ENCODE data around the gene OGDH. TPM values are rescaled to one million over a fixed set of nuclear protein-coding genes. Genes with fewer than 3 reads are reported as not detected.

Gene OGDH
- total and polyA plus RNA-seq, 4 donors: 27.0 to 95.3 (median 56.6) TPM

DNA sequence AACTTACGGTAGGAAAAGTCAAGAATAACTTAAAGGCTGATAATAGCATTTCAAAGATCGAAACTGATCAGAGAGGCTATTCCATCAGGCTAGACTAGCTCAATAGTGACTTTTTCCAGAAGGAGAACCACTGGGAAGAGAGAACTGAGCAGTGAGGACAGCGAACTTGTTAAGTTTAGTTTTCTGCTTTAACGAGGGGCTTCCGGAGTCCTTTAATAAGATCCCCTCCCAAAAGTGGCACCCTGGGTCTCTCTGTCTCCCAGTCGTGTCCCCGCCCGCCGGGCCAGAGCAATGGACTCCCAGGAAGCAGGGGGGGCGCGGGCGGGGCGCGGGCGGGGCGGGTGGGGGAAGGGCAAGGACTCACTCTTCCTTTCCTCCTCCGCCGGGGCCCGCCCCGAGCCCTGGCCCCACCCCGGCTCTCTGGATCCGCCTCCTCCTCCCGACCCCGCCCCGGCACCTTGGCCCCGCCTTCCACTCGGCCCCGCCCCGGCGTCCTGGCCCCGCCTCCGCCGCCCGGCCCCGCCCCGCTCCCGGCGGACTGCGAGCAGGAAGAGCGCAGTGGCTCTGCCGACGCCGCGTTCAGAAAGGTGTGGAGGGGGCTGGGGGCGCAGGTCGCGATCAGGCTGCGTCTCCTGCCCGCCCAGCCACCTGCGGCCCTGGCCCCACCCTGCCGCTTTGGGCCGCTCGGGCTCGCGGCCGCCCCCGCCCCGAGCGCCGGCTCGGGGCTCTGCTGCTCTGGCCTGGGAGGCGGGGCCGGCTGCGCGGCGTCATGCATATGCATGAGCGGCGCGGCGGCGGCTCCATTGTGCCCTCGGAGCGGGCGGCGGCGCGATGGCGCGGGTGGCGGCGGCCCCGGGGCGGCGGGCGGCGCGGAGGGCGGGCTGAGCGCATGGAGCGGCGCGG is 141.9 kb downstream of the OGDH start, which contains the start of gene ZMIZ2:
Gene ZMIZ2, plus strand, starts transcription at position 803 of the 903 bp plus-strand sequence. CDS start 7,403 bp downstream, outside the sequence.
- H3K36me3 ChIP-seq (ENCODE audit: control insufficient read depth in 1 of 2, insufficient read depth in 2 of 2, low read length in 1 of 2): no peaks in the 10 kb centered on the region
- ATAC-seq (ENCODE audit: low FRiP score) (peak; percentile 98), DNase-seq (peak; percentile 95 to 97)
- no peaks in the 10 kb centered on the region for H3K4me1 ChIP-seq (ENCODE audit: control insufficient read depth in 1 of 2, insufficient read depth in 2 of 2, low read length in 2 of 2)
- peak within 1 kb of the TSS; percentile 92 to 98 for H3K27ac ChIP-seq (ENCODE audit: low read depth in 1 of 2, low read length in 2 of 2)
- 1% methylated on average over 51 to 92 of the region's 92 CpGs for WGBS, 2 donors
- no peaks in the 10 kb centered on the region for H3K9me3 ChIP-seq (ENCODE audit: control insufficient read depth, low read length)
- H3K27me3 ChIP-seq (ENCODE audit: control insufficient read depth in 1 of 2, insufficient read depth in 2 of 2, low read length in 1 of 2): no peaks in the 10 kb centered on the region
- peak within 1 kb of the TSS; percentile 90 to 97 for H3K4me3 ChIP-seq (ENCODE audit: low read length in 2 of 2)
- intact Hi-C loops (cut with DNase I): loop anchor here in 1 of 2 donors (2.0 to 10.0 kb wide), 4 partner anchors 49 to 141 kb away; partner anchors contain the start of genes H2AZ2, OGDH and PPIA

DNA sequence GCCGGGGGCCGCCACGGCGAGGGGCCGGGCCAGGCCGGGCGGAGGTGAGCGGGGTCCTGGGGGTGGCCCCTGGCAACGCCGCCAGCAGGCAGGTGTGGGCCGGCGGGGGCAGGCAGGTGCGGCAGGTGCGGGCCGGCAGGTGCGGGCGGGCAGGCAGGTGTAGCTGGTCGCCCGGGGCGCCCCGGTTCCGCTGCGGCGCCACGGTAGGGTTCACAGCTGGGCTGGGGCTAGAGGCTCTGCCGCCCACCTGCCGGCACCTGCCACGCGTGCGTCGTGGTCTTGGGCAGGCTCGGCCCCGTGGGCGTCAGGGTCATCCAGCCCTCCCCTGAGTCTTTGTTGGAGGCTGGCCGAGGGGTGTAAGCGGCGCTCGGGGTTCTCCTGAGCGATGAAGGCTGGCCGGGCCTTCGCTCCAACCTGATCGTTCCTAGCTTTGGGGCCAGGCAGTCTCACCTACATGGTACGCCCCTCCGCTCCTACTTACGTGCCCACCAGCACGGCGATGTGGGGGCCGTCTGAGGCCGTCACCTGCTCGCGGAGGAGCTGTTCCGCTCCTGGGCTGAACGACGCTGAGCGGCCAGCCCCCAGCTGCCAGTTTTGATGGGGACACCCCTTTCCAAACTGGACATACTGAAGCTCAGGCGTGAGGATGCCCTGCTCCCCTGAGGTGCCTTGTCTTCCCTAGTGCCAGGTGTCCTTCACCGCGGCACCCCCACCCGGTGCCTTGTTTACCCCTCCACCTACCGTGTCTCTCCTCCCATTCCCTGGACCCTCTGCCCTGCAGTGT is 142.7 kb downstream of the OGDH start:
- Histone ChIP-seq H3K9me3 (ENCODE audit: control insufficient read depth, low read length) (no peaks in the 10 kb centered on the region), H3K36me3 (ENCODE audit: control insufficient read depth in 1 of 2, insufficient read depth in 2 of 2, low read length in 1 of 2) (no peaks in the 10 kb centered on the region), H3K4me1 (ENCODE audit: control insufficient read depth in 1 of 2, insufficient read depth in 2 of 2, low read length in 2 of 2) (no peaks in the 10 kb centered on the region), H3K27ac (ENCODE audit: low read depth in 1 of 2, low read length in 2 of 2) (peak overlapping the region in 1 of 2 donors; percentile 36), H3K4me3 (ENCODE audit: low read length in 2 of 2) (peak overlapping the region; percentile 90 to 97), H3K27me3 (ENCODE audit: control insufficient read depth in 1 of 2, insufficient read depth in 2 of 2, low read length in 1 of 2) (no peaks in the 10 kb centered on the region)
- intact Hi-C loops (cut with DNase I): loop anchor here in 1 of 2 donors (2.0 to 10.0 kb wide), 4 partner anchors 48 to 142 kb away; partner anchors contain the start of genes H2AZ2, OGDH and PPIA
- 1% methylated on average over 34 to 60 of the region's 60 CpGs for WGBS, 2 donors
- peak in 1 of 2 donors; percentile 74 for DNase-seq
- ATAC-seq (ENCODE audit: low FRiP score): no peak

DNA sequence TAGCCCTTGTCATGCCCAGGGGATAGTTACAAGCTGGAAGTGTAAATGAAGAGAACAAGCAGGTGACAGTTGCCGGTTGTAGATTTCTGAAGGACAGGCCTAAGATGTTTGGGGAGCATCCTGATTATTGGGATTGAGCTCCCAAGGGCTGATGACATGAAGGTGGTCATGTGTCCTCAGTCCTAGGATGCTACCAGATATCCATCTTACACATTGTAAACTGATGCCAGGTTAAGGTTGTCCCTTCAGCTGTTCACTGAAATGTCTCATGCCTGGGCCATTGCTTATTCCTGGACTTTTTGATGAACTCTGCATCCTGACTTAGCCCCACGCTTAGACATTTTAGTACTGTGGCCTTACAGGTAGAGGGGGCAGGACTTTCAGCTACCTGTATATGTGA is 143.6 kb downstream of the OGDH start:
- Histone ChIP-seq H3K9me3 (ENCODE audit: control insufficient read depth, low read length) (no peaks in the 10 kb centered on the region), H3K36me3 (ENCODE audit: control insufficient read depth in 1 of 2, insufficient read depth in 2 of 2, low read length in 1 of 2) (no peaks in the 10 kb centered on the region), H3K4me1 (ENCODE audit: control insufficient read depth in 1 of 2, insufficient read depth in 2 of 2, low read length in 2 of 2) (no peaks in the 10 kb centered on the region), H3K4me3 (ENCODE audit: low read length in 2 of 2) (no peak overlapping the region), H3K27ac (ENCODE audit: low read depth in 1 of 2, low read length in 2 of 2) (no peak overlapping the region), H3K27me3 (ENCODE audit: control insufficient read depth in 1 of 2, insufficient read depth in 2 of 2, low read length in 1 of 2) (no peaks in the 10 kb centered on the region)
- WGBS, 2 donors: 81 to 93% methylated on average over 2 of the region's 2 CpGs
- intact Hi-C loops (cut with DNase I): loop anchor here (2.0 to 10.0 kb wide), 5 partner anchors 47 to 143 kb away; partner anchors contain the start of genes PPIA (in 2 of the 2), H2AZ2 (in 1 of the 2) and OGDH (in 1 of the 2)
- no peak for ATAC-seq (ENCODE audit: low FRiP score)
- no peak for DNase-seq

GRCh38 chr7:44750424-44750823 is 144.0 kb downstream of the OGDH start:
- H3K36me3 ChIP-seq (ENCODE audit: control insufficient read depth in 1 of 2, insufficient read depth in 2 of 2, low read length in 1 of 2): no peaks in the 10 kb centered on the region
- no peak overlapping the region for H3K4me3 ChIP-seq (ENCODE audit: low read length in 2 of 2)
- H3K4me1 ChIP-seq (ENCODE audit: control insufficient read depth in 1 of 2, insufficient read depth in 2 of 2, low read length in 2 of 2): no peaks in the 10 kb centered on the region
- ATAC-seq (ENCODE audit: low FRiP score) (no peak), DNase-seq (no peak)
- WGBS, 2 donors: 92 to 95% methylated on average over 3 of the region's 3 CpGs
- H3K27ac ChIP-seq (ENCODE audit: low read depth in 1 of 2, low read length in 2 of 2): no peak overlapping the region
- H3K9me3 ChIP-seq (ENCODE audit: control insufficient read depth, low read length): no peaks in the 10 kb centered on the region
- no peaks in the 10 kb centered on the region for H3K27me3 ChIP-seq (ENCODE audit: control insufficient read depth in 1 of 2, insufficient read depth in 2 of 2, low read length in 1 of 2)
- intact Hi-C loops (cut with DNase I): loop anchor here in 1 of 2 donors (5.0 kb wide), 1 partner anchor 47 kb away; the partner anchor contains the start of gene PPIA

DNA sequence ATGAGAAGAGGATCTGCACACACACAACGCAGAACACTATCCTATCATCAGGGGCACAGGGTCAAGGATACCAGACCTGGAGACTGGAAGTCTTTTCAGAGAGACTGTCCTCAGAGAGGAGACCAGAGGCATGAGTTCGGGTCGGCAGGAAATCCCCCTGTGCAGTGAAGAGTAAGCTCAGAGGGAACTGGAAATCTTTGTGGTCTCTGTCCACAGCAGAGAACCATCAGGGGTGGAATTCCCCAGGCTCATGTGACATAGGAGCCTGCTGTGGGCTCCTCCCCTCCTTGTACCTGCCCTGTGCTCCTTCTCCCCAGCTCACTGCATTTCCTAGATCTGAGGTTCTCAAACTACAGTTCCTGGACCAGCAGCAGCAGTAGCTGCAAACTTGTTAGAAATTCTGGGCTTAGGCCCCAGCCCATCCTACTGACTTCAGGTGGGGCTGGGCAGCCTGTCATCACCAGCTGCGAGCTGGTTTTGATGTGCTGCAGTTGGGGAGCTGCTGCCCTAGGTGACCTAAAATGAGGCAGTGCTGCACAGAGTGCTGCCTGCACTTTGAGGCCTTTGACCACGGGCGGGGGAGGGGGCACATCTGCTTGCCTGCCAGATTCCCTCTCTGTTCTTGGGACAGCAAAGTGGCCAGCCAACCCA is 144.6 kb downstream of the OGDH start:
- Histone ChIP-seq H3K4me1 (ENCODE audit: control insufficient read depth in 1 of 2, insufficient read depth in 2 of 2, low read length in 2 of 2) (no peaks in the 10 kb centered on the region), H3K4me3 (ENCODE audit: low read length in 2 of 2) (no peak overlapping the region), H3K36me3 (ENCODE audit: control insufficient read depth in 1 of 2, insufficient read depth in 2 of 2, low read length in 1 of 2) (no peaks in the 10 kb centered on the region), H3K27ac (ENCODE audit: low read depth in 1 of 2, low read length in 2 of 2) (no peak overlapping the region), H3K9me3 (ENCODE audit: control insufficient read depth, low read length) (no peaks in the 10 kb centered on the region), H3K27me3 (ENCODE audit: control insufficient read depth in 1 of 2, insufficient read depth in 2 of 2, low read length in 1 of 2) (no peaks in the 10 kb centered on the region)
- 61 to 66% methylated on average over 6 of the region's 6 CpGs for WGBS, 2 donors
- intact Hi-C loops (cut with DNase I): loop anchor here in 1 of 2 donors (5.0 kb wide), 1 partner anchor 46 kb away; the partner anchor contains the start of gene PPIA
- DNase-seq (no peak), ATAC-seq (ENCODE audit: low FRiP score) (no peak)

DNA sequence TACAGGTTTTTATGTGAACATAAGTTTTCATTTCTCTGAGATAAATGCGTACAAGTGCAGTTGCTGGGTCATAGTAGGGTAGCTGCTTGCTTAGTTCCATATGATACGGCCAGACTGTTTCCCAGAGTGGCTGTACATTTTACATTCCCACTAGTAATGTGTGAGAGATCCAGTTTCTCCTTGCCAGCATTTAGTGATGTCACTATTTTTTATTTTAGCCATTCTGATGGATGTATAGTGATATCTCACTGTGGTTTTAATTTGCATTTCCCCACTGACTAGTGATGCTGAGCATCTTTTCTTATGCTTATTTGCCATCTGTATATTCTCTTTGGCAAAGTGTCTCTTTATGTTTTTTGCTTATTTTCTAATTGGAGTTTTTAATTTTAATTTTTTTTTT is 146.4 kb downstream of the OGDH start:
- intact Hi-C loops (cut with DNase I): loop anchor here in 1 of 2 donors (5.0 kb wide), 1 partner anchor 44 kb away; the partner anchor contains the start of gene PPIA
- 97 to 98% methylated on average over 2 of the region's 2 CpGs for WGBS, 2 donors

DNA sequence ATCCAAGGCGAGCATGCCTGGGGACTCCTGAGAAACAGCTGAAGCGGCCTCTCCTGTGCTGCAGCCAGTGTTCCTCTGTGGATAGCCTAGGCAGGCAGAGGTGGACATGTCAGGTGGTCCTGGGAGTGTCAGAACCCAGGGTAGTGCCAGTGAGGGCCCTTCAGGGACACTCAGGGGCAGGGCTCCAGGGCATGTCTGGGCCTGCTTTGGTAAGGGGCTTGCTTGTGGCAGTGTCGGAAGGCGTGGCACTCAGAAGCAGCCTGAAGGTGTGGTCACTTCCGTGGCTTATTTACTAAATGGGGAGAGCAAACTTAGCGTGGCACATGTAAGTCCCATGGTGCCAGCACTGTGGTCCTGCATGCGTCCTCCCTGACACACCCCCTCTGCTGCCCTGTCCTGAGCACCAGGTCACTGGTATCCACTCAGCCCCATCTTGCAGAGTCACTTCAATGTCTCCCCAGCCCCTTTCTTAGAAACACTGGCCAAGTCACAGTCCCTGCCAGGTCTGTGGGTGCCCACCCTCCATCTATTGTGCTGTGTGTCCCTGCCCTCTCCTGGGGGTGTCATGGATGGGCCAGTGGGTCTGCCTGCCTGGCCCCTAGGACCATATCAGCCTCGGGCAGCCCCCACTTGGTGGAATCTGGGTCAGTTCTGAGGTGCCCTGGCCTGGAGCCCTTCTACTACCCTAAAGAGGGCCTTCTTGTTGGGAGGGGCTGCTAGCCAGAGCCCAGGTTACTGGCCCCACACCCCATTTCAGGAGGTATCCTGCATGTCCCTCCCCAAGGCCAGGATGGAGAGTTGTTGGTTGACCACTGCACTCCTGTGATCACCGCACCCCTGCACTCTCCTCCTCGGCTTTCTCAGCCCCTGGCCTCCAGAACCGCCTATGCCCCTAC is 148.6 kb downstream of the OGDH start:
- Histone ChIP-seq H3K9me3 (ENCODE audit: control insufficient read depth, low read length) (no peaks in the 10 kb centered on the region), H3K27me3 (ENCODE audit: control insufficient read depth in 1 of 2, insufficient read depth in 2 of 2, low read length in 1 of 2) (no peaks in the 10 kb centered on the region), H3K4me3 (ENCODE audit: low read length in 2 of 2) (no peak overlapping the region), H3K36me3 (ENCODE audit: control insufficient read depth in 1 of 2, insufficient read depth in 2 of 2, low read length in 1 of 2) (no peaks in the 10 kb centered on the region), H3K27ac (ENCODE audit: low read depth in 1 of 2, low read length in 2 of 2) (no peak overlapping the region), H3K4me1 (ENCODE audit: control insufficient read depth in 1 of 2, insufficient read depth in 2 of 2, low read length in 2 of 2) (no peaks in the 10 kb centered on the region)
- 93 to 94% methylated on average over 11 of the region's 11 CpGs for WGBS, 2 donors
- ATAC-seq (ENCODE audit: low FRiP score) (no peak), DNase-seq (no peak)
- intact Hi-C loops (cut with DNase I): loop anchor here in 1 of 2 donors (5.0 kb wide), 1 partner anchor 42 kb away; the partner anchor contains the start of gene PPIA

More for the DNA sequence above, 146.4 kb downstream of the OGDH start:
- DNase-seq (no peak), ATAC-seq (ENCODE audit: low FRiP score) (no peak)
- Histone ChIP-seq H3K4me1 (ENCODE audit: control insufficient read depth in 1 of 2, insufficient read depth in 2 of 2, low read length in 2 of 2) (no peaks in the 10 kb centered on the region), H3K9me3 (ENCODE audit: control insufficient read depth, low read length) (no peaks in the 10 kb centered on the region), H3K27ac (ENCODE audit: low read depth in 1 of 2, low read length in 2 of 2) (no peak overlapping the region), H3K4me3 (ENCODE audit: low read length in 2 of 2) (no peak overlapping the region), H3K27me3 (ENCODE audit: control insufficient read depth in 1 of 2, insufficient read depth in 2 of 2, low read length in 1 of 2) (no peaks in the 10 kb centered on the region), H3K36me3 (ENCODE audit: control insufficient read depth in 1 of 2, insufficient read depth in 2 of 2, low read length in 1 of 2) (no peaks in the 10 kb centered on the region)
